Ovary (tissue), 3 donors: ENCODE measurements around the gene CERS4.

Experiments used
- CTCF ChIP-seq, 3 donors: fragments of 450-650 bp in 2 of 3; fragments of 200-600 bp in 1 of 3; IDR thresholded peaks; one replicate each; pipeline versions ENCODE4 v1.5.1 to v1.8.0; 2016 to 2022; ENCODE audit warnings: antibody characterized with exemption in 3 of 3, mild to moderate bottlenecking in 1 of 3
- EP300 ChIP-seq: sonication (generic); formaldehyde crosslinking; IDR thresholded peaks from one replicate; pipeline ENCODE4 v1.6.1; 2017; ENCODE audit warnings: antibody characterized with exemption
- POLR2A ChIP-seq: fragments of 450-650 bp; IDR thresholded peaks from one replicate; pipeline ENCODE4 v1.6.1; 2017; ENCODE audit warnings: antibody characterized with exemption, mild to moderate bottlenecking, moderate library complexity
- donor health status: DM: no; HTN: no; CAD: no.

GRCh38 chr19:8310342-8311055 is 101.3 kb downstream of the CERS4 start:
- TF ChIP-seq CTCF (IDR thresholded peaks at IDR 0.05): no peak
- no peak for TF ChIP-seq EP300
- no peak for TF ChIP-seq POLR2A
